ENCODE data around the gene FSIP1. TPM values are rescaled to one million over a fixed set of nuclear protein-coding genes. Genes with fewer than 3 reads are reported as not detected.

Gene FSIP1
- total and polyA plus RNA-seq, 9 of the 15 experiments (the other 6 are each of a cell fraction or from before 2014, with no cell fraction given): 0.07 to 0.51 (median 0.29) TPM

DNA sequence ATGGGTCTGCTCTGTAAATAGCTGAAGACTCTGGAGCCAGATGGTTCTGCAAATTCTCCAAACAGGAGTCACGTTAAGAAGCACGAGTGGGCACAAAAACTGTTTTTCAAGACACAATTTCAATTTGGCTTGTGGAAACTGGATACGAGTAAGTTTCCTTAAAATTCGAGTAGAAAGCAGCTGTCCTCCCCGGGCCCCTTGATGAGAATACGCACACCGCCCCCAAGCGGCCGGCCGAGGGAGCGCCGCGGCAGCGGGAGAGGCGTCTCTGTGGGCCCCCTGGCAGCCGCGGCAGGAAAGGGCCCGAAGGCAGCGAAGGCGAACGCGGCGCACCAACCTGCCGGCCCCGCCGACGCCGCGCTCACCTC is 202.5 kb downstream of the FSIP1 start (continued):
- TF ChIP-seq ZNF217 (CRISPR knock-in tag; IDR thresholded peaks at IDR 0.05): no peak
- TF ChIP-seq SOX6 (IDR thresholded peaks at IDR 0.05): no peak
- TF ChIP-seq, protein P1, sequence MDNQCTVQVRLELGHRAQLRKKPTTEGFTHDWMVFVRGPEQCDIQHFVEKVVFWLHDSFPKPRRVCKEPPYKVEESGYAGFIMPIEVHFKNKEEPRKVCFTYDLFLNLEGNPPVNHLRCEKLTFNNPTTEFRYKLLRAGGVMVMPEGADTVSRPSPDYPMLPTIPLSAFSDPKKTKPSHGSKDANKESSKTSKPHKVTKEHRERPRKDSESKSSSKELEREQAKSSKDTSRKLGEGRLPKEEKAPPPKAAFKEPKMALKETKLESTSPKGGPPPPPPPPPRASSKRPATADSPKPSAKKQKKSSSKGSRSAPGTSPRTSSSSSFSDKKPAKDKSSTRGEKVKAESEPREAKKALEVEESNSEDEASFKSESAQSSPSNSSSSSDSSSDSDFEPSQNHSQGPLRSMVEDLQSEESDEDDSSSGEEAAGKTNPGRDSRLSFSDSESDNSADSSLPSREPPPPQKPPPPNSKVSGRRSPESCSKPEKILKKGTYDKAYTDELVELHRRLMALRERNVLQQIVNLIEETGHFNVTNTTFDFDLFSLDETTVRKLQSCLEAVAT (IDR thresholded peaks at IDR 0.05): no peak
- peak; percentile 41; the same call in 1 of the 2 replicates for TF ChIP-seq RB1 (IDR thresholded peaks at IDR 0.05; ENCODE audit: low read depth)
- no peak for TF ChIP-seq GTF3C2 (IDR thresholded peaks at IDR 0.05; ENCODE audit: borderline replicate concordance, extremely low read depth, insufficient read length)
- no peak for TF ChIP-seq E2F3 (CRISPR knock-in tag; IDR thresholded peaks at IDR 0.05)
- TF ChIP-seq, protein P2, sequence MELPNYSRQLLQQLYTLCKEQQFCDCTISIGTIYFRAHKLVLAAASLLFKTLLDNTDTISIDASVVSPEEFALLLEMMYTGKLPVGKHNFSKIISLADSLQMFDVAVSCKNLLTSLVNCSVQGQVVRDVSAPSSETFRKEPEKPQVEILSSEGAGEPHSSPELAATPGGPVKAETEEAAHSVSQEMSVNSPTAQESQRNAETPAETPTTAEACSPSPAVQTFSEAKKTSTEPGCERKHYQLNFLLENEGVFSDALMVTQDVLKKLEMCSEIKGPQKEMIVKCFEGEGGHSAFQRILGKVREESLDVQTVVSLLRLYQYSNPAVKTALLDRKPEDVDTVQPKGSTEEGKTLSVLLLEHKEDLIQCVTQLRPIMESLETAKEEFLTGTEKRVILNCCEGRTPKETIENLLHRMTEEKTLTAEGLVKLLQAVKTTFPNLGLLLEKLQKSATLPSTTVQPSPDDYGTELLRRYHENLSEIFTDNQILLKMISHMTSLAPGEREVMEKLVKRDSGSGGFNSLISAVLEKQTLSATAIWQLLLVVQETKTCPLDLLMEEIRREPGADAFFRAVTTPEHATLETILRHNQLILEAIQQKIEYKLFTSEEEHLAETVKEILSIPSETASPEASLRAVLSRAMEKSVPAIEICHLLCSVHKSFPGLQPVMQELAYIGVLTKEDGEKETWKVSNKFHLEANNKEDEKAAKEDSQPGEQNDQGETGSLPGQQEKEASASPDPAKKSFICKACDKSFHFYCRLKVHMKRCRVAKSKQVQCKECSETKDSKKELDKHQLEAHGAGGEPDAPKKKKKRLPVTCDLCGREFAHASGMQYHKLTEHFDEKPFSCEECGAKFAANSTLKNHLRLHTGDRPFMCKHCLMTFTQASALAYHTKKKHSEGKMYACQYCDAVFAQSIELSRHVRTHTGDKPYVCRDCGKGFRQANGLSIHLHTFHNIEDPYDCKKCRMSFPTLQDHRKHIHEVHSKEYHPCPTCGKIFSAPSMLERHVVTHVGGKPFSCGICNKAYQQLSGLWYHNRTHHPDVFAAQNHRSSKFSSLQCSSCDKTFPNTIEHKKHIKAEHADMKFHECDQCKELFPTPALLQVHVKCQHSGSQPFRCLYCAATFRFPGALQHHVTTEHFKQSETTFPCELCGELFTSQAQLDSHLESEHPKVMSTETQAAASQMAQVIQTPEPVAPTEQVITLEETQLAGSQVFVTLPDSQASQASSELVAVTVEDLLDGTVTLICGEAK (IDR thresholded peaks at IDR 0.05): no peak
- TF ChIP-seq, protein P2 (CRISPR knock-in tag; IDR thresholded peaks at IDR 0.05): no peak
- TF ChIP-seq ZEB2 (IDR thresholded peaks at IDR 0.05): no peak
- no peak for TF ChIP-seq KDM5B (IDR thresholded peaks at IDR 0.05; ENCODE audit: insufficient replicate concordance, low read depth, low read length)
- TF ChIP-seq RBM34 (IDR thresholded peaks at IDR 0.05; ENCODE audit: borderline replicate concordance, insufficient read depth, low read length): no peak
- TF ChIP-seq RNF2 (IDR thresholded peaks at IDR 0.05): no peak
- TF ChIP-seq DEAF1 (CRISPR knock-in tag; IDR thresholded peaks at IDR 0.05): peak; percentile 69
- no peak for TF ChIP-seq ZNF589 (CRISPR knock-in tag; IDR thresholded peaks at IDR 0.05; ENCODE audit: low read depth)
- TF ChIP-seq HDAC8 (tag; IDR thresholded peaks at IDR 0.05): no peak

Measured in K562 (cell line).